GM12874 (cell line): ENCODE data around the gene CACHD1.

Source experiments
- TF ChIP-seq, protein P1 (sequence below): IDR thresholded peaks from 2 replicates; pipeline ENCODE4 v1.5.1; 2011; ENCODE audit warnings: low read depth, mild to moderate bottlenecking, control low read depth, low read length, moderate library complexity; ENCODE audit not compliant: insufficient read depth

CACHD1 gene

DNA sequence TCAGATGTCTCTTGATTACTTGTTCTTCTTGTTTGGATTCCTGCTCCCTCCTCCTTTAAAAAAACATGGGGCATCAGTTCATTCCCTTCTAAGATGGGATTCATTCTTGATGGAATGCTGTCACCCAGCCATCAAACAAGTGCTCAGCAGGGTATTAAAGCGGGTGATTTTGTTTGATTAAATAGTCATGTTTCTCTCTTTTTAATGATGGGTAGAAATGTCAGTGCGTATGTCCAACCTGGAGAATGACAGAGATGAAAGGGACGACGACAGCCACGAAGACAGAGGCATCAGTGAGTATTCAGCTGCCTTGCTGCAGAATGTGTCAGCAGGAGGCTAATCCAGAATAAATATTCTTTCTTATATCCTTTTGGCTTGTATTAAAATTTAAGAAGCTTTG is 211.1 kb downstream of the CACHD1 start:
- TF ChIP-seq, protein P1, sequence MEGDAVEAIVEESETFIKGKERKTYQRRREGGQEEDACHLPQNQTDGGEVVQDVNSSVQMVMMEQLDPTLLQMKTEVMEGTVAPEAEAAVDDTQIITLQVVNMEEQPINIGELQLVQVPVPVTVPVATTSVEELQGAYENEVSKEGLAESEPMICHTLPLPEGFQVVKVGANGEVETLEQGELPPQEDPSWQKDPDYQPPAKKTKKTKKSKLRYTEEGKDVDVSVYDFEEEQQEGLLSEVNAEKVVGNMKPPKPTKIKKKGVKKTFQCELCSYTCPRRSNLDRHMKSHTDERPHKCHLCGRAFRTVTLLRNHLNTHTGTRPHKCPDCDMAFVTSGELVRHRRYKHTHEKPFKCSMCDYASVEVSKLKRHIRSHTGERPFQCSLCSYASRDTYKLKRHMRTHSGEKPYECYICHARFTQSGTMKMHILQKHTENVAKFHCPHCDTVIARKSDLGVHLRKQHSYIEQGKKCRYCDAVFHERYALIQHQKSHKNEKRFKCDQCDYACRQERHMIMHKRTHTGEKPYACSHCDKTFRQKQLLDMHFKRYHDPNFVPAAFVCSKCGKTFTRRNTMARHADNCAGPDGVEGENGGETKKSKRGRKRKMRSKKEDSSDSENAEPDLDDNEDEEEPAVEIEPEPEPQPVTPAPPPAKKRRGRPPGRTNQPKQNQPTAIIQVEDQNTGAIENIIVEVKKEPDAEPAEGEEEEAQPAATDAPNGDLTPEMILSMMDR, result no peak

DNA sequence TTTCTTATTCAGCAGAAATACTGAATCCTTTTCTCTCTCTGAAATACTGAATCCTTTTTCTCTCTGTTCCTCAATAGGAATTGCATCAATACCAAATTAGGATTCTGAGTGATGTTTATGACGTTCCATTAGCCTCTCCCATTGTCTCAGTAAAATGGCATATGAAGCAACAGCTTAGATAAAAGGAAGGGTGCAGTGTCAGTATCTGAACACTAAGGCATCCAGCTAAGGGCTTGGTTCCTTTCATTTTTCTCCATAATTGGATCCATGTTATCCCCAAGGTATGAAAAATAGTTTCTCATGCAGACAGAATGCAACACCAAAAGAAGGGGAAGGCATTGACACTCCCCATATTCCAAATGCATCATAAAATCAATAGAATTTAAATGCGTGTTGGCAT is 213.5 kb downstream of the CACHD1 start:
- TF ChIP-seq, protein P1, result no peak

DNA sequence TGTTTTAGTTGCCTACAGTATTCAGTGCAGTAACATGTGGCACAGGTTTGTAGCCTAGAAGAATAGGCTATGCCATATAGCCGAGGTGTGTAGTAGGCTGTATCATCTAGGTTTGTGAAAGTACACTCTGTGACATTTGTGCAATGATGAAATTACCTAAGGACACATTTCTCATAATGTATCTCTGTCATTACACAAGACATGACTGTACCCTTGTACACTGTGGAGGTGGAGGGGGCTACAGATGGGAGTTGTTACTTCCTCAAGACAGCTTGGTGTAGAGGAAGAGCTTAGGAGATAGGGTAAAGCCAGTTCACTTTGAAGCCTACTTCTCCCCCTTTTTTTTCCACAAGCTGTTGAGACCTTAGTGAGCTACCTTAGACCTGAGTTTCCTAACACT is 215.3 kb downstream of the CACHD1 start:
- TF ChIP-seq, protein P1, result no peak

DNA sequence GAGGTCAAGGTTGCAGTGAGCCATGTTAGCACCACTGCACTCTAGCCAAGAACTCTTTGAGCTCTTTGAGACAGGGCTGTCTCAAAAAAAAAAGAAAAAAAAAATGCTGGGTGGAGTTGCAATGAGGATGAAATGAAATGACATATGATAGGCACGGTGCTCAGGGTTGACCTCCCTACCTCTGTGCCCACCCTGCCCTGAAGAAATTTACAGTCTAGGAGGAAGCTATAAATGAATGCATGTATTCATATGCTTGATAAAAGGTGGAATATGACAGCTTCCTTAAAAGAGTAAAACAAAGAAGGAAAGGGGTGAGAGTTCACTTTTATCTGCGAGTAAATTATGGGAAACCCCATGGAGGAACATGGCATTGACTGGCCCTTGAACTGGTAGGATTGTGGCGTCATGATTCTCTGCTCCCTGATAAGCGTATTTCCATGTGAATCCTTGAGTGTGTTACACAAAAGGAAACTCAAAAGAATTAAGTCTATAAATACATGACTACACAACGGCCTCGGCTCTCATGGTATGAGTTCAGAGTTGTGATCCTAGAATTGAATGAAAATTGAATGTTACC is 215.9 kb downstream of the CACHD1 start:
- TF ChIP-seq, protein P1, result no peak

DNA sequence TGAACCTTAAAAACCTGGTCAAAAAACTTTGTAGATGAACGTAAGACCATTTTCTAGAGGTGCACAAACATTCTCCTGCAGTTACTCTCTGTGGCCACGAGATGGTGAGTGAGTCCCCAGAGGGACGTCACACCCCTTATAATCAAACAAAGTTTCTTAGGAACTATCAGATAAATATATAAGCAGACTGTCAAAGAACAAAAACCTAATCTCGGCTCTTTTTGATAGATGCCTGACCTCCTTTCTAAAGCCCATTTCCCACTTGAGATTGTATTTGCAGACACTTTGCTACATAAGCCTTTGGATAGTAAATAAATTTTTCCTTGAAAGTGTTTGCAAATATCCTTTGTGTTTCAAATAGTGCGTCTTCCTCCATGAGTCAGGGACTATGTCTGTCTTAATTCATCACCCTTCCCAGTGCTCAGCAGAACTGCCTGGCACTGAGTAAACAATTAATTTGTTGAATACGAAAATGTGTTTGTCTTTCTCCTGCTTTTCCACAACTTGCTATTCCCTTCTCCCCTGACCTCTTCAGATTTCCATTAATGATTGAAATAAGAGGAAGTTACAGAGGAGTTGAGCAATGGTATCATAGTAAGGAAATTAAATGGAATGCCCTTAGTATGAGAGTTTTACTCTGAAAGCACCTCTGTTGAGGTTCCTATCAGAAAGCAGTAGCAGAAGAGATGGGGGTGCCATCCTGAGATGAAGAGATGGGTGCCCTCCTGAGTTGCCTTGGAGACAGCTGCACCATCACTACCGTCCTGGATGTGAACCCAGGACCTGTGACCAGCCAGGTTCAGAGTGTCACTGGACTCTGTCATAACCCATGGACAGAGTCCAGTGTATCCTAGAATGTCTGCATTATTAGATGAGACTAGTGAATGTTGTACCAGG is 217.1 kb downstream of the CACHD1 start:
- TF ChIP-seq, protein P1, result peak; percentile 56

DNA sequence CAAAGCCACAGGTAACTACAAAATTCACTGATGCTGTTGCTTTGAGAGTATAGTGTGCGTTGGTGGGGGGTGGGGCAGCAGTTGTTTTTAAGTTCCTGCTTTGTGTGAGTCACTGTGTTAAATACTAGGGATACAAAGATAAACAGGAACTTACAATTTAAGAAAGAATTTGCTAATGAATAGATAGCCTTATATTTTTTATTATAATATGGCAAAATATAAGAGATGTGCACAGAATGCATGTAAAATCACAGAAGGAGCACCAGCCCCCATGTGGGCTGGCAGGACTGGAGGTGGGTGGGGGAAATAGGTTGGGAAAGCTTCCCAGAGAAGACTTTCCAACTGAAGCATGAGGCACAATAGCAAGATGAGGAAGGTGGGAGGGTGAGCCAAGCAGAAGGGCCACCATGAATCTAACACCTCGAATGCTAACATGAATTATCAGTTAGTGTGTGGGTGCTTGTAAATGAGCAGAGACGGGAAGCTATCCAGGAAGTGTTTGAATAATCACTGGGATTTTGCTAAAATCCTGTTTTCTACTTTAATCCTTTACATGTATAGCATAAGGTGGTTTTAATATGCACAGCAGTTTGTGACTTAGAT is 217.9 kb downstream of the CACHD1 start:
- TF ChIP-seq, protein P1, result no peak

DNA sequence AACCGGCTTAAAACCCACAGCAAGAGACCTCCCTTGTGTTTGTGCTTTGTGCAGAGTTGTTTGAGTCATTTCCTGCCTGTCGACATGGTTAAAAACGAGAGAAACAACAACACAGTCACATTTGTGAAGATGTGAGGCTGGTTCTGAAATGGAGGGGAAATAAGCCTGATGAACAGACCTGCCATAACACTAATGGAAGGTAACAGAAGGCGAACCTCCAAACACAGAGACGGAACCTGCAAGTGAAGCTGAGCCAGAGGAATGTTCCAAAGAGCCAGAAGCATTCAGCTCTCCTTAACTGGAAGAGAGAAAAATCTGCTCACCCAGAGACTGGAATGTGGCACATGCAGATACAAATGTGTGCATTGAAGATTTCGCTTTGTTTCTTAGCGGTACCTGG is 221.7 kb downstream of the CACHD1 start:
- TF ChIP-seq, protein P1, result no peak
